Measurements from ENCODE around the gene ARFGAP2.

The ARFGAP2 gene

DNA sequence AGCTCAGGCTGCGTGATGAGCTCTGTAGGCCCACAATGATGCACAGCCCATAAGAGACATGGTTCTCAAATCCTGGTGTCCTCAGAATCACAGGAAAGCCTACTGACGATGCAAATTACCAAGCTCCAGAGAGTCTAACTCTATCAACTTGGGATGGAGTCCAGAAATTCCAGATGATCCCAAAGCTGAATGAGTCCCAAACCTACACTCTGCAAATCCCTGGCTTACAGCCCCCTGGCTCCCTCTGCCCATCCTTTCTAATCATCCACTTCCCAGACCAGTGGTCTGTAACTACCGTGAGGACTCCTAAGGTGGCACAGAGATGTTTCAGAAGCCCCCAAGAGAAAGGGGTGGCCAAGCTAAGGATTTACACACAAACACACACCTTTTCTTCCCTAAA is 13.5 kb downstream of the ARFGAP2 start:
- Histone ChIP-seq H3K27me3 (ENCODE audit: control insufficient read depth, insufficient read depth, low read length) (no peaks in the 10 kb centered on the region), H3K4me3 (ENCODE audit: low read depth, low read length) (no peak overlapping the region), H3K4me1 (ENCODE audit: control insufficient read depth, insufficient read depth, low read length) (no peaks in the 10 kb centered on the region), H3K9ac (ENCODE audit: low read depth, low read length) (no peak overlapping the region), H3K36me3 (ENCODE audit: control insufficient read depth, insufficient read depth, low read length) (peaks cover 40% of the 10 kb centered on the region), H3K9me3 (ENCODE audit: control insufficient read depth, insufficient read depth, low read length) (no peaks in the 10 kb centered on the region)

DNA sequence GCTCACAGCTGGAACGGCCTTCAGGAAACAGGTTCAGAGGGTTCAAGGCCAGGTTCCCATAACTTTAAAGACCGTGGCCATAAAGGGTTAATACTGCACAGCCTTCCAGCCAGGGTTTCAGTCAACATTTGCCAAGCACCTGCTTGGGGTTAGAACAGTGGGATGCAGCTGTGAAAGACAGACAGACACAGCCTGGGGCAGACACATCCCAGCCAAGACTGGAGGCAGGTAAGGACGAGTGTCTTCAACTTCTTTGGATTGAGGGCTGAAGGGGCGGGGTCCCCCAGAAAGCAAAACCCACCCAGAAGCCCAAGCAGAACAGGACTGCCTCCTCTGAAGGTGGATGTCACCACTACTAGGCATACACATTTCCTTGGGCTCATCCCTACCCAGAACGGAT is 14.3 kb downstream of the ARFGAP2 start:
- no peaks in the 10 kb centered on the region for H3K9me3 ChIP-seq (ENCODE audit: control insufficient read depth, insufficient read depth, low read length)
- no peaks in the 10 kb centered on the region for H3K4me1 ChIP-seq (ENCODE audit: control insufficient read depth, insufficient read depth, low read length)
- no peaks in the 10 kb centered on the region for H3K27me3 ChIP-seq (ENCODE audit: control insufficient read depth, insufficient read depth, low read length)
- H3K4me3 ChIP-seq (ENCODE audit: low read depth, low read length) = no peak overlapping the region
- no peak overlapping the region for H3K9ac ChIP-seq (ENCODE audit: low read depth, low read length)
- peaks cover 36% of the 10 kb centered on the region for H3K36me3 ChIP-seq (ENCODE audit: control insufficient read depth, insufficient read depth, low read length)

- H3K27me3 ChIP-seq (ENCODE audit: control insufficient read depth, insufficient read depth, low read length) = no peaks in the 10 kb centered on the region
- H3K36me3 ChIP-seq (ENCODE audit: control insufficient read depth, insufficient read depth, low read length) = peaks cover 30% of the 10 kb centered on the region
- no peaks in the 10 kb centered on the region for H3K4me1 ChIP-seq (ENCODE audit: control insufficient read depth, insufficient read depth, low read length)
- no peaks in the 10 kb centered on the region for H3K9me3 ChIP-seq (ENCODE audit: control insufficient read depth, insufficient read depth, low read length)
- no peak overlapping the region for H3K4me3 ChIP-seq (ENCODE audit: low read depth, low read length)
- H3K9ac ChIP-seq (ENCODE audit: low read depth, low read length) = no peak overlapping the region
Observed at GRCh38 chr11:47161890-47162289, 14.8 kb downstream of the ARFGAP2 start.

- Histone ChIP-seq H3K4me3 (ENCODE audit: low read depth, low read length) (no peak overlapping the region), H3K9ac (ENCODE audit: low read depth, low read length) (no peak overlapping the region), H3K36me3 (ENCODE audit: control insufficient read depth, insufficient read depth, low read length) (peaks cover 24% of the 10 kb centered on the region), H3K4me1 (ENCODE audit: control insufficient read depth, insufficient read depth, low read length) (no peaks in the 10 kb centered on the region), H3K27me3 (ENCODE audit: control insufficient read depth, insufficient read depth, low read length) (no peaks in the 10 kb centered on the region), H3K9me3 (ENCODE audit: control insufficient read depth, insufficient read depth, low read length) (no peaks in the 10 kb centered on the region)
Observed at GRCh38 chr11:47161134-47161854, 15.4 kb downstream of the ARFGAP2 start.

DNA sequence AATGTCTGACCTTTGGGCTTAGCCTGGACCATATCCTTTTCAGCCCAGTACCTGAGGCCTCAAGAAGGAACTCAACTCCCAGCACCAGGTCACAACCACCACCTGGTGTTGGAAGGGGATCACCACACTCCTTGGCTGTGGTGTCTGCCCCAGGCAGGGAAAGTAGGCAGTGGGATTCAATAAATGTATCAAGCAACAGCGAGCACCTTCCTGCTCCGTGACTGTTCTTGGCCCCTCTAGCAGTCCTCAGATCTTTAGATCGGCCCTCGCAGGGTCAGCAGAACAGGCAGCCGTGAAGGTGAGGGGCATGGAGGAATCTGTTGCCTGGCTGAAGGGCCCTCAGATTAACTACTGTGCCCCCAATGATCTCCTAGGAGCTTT is 15.9 kb downstream of the ARFGAP2 start:
- Histone ChIP-seq H3K9me3 (ENCODE audit: control insufficient read depth, insufficient read depth, low read length) (no peaks in the 10 kb centered on the region), H3K4me3 (ENCODE audit: low read depth, low read length) (no peak overlapping the region), H3K36me3 (ENCODE audit: control insufficient read depth, insufficient read depth, low read length) (peaks cover 20% of the 10 kb centered on the region), H3K4me1 (ENCODE audit: control insufficient read depth, insufficient read depth, low read length) (no peaks in the 10 kb centered on the region), H3K9ac (ENCODE audit: low read depth, low read length) (no peak overlapping the region), H3K27me3 (ENCODE audit: control insufficient read depth, insufficient read depth, low read length) (no peaks in the 10 kb centered on the region)

DNA sequence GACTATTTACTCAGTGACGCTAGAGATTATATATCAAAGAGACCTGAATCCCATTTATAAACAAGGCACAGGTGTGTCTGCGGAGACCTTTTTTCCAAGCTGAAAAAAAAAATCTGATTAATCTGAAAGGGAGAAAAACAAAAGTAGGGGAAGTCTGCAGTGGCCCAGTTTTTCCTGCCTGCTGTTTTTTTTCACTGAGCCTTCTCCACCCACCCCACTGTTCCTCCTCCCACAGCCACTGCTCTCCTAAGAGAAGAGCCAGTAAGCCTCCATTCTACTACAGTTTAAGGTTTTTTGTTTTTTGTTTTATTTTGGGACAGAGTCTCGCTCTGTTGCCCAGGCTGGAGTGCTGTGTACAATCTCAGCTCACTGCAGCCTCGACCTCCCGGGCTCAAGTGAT is 18.4 kb downstream of the ARFGAP2 start:
- no peak overlapping the region for H3K9ac ChIP-seq (ENCODE audit: low read depth, low read length)
- H3K4me3 ChIP-seq (ENCODE audit: low read depth, low read length) = no peak overlapping the region
- peaks cover 3% of the 10 kb centered on the region for H3K4me1 ChIP-seq (ENCODE audit: control insufficient read depth, insufficient read depth, low read length)
- H3K36me3 ChIP-seq (ENCODE audit: control insufficient read depth, insufficient read depth, low read length) = peaks cover 2% of the 10 kb centered on the region
- no peaks in the 10 kb centered on the region for H3K27me3 ChIP-seq (ENCODE audit: control insufficient read depth, insufficient read depth, low read length)
- no peaks in the 10 kb centered on the region for H3K9me3 ChIP-seq (ENCODE audit: control insufficient read depth, insufficient read depth, low read length)

DNA sequence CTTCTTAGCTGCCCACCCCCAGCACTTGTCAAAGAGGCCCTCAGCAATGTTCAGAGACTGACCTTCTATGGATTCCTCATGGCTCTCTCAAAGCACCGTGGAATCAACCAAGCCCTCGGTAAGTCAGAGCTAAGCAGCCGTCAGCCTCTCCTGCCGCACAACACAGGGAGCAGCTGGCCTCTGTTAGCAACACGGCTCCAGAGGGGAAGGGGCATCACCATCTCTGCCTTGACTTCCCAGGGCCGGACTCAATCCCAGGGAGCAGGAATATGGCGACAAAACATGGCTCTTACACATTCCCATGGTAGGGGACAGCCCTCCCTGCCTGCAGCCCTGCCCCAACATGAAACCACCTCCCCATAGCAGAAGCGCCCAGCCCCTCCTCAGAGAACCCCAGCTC is 18.9 kb downstream of the ARFGAP2 start:
- Histone ChIP-seq H3K36me3 (ENCODE audit: control insufficient read depth, insufficient read depth, low read length) (no peaks in the 10 kb centered on the region), H3K4me3 (ENCODE audit: low read depth, low read length) (no peak overlapping the region), H3K4me1 (ENCODE audit: control insufficient read depth, insufficient read depth, low read length) (peaks cover 4% of the 10 kb centered on the region), H3K9me3 (ENCODE audit: control insufficient read depth, insufficient read depth, low read length) (no peaks in the 10 kb centered on the region), H3K27me3 (ENCODE audit: control insufficient read depth, insufficient read depth, low read length) (no peaks in the 10 kb centered on the region), H3K9ac (ENCODE audit: low read depth, low read length) (no peak overlapping the region)

DNA sequence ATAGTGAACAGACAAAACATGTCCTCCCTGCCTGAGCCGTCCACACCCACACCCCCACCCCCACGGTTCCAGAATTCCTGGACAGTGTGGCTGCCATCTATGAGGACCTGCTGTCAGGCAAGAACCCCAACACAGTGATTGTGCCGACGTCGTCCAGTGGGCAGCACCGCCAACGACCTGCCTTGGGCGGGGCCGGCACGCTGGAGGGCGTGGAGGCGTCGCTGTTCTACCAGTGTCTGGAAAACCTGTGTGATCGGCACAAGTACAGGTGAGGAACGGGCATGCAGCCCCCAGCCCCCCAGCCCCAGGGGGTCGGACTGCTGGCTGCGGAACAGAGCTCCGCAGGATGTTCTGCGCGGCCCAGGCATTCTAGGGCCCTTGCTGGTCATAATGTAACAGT is 19.7 kb downstream of the ARFGAP2 start:
- Histone ChIP-seq H3K4me3 (ENCODE audit: low read depth, low read length) (no peak overlapping the region), H3K9me3 (ENCODE audit: control insufficient read depth, insufficient read depth, low read length) (no peaks in the 10 kb centered on the region), H3K27me3 (ENCODE audit: control insufficient read depth, insufficient read depth, low read length) (no peaks in the 10 kb centered on the region), H3K4me1 (ENCODE audit: control insufficient read depth, insufficient read depth, low read length) (peaks cover 4% of the 10 kb centered on the region), H3K36me3 (ENCODE audit: control insufficient read depth, insufficient read depth, low read length) (no peaks in the 10 kb centered on the region), H3K9ac (ENCODE audit: low read depth, low read length) (no peak overlapping the region)

DNA sequence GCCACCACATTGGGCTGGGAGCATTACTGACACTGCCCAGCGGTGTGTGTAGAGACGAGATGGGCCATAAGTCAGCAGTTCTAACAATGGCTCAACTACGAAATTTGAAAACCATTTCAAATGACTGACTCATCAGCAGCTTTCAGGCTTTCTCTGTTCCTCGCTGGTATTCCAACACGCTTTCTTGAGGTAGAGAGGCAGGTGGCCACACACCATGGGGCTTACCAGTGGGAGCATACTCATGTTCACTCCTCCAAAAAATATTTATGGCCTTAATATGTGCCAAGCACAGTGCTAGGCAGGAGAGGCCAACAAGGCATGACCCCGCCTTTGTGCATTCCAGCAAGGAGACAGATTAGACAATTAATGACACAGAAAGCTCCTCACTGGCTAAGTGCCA is 20.3 kb downstream of the ARFGAP2 start:
- no peak overlapping the region for H3K9ac ChIP-seq (ENCODE audit: low read depth, low read length)
- no peaks in the 10 kb centered on the region for H3K36me3 ChIP-seq (ENCODE audit: control insufficient read depth, insufficient read depth, low read length)
- no peak overlapping the region for H3K4me3 ChIP-seq (ENCODE audit: low read depth, low read length)
- no peaks in the 10 kb centered on the region for H3K9me3 ChIP-seq (ENCODE audit: control insufficient read depth, insufficient read depth, low read length)
- H3K27me3 ChIP-seq (ENCODE audit: control insufficient read depth, insufficient read depth, low read length) = no peaks in the 10 kb centered on the region
- H3K4me1 ChIP-seq (ENCODE audit: control insufficient read depth, insufficient read depth, low read length) = peaks cover 4% of the 10 kb centered on the region

- H3K9ac ChIP-seq (ENCODE audit: low read depth, low read length) = no peak overlapping the region
Observed at GRCh38 chr11:47155879-47156278, 20.8 kb downstream of the ARFGAP2 start.

GRCh38 chr11:47154616-47155570 is 21.8 kb downstream of the ARFGAP2 start:
- Histone ChIP-seq H3K27me3 (ENCODE audit: control insufficient read depth, insufficient read depth, low read length) (no peaks in the 10 kb centered on the region), H3K9me3 (ENCODE audit: control insufficient read depth, insufficient read depth, low read length) (no peaks in the 10 kb centered on the region), H3K4me3 (ENCODE audit: low read depth, low read length) (no peak overlapping the region), H3K9ac (ENCODE audit: low read depth, low read length) (no peak overlapping the region), H3K4me1 (ENCODE audit: control insufficient read depth, insufficient read depth, low read length) (peaks cover 4% of the 10 kb centered on the region), H3K36me3 (ENCODE audit: control insufficient read depth, insufficient read depth, low read length) (no peaks in the 10 kb centered on the region)

More at GRCh38 chr11:47155879-47156278, 20.8 kb downstream of the ARFGAP2 start:
- no peaks in the 10 kb centered on the region for H3K27me3 ChIP-seq (ENCODE audit: control insufficient read depth, insufficient read depth, low read length)
- H3K4me3 ChIP-seq (ENCODE audit: low read depth, low read length) = no peak overlapping the region
- no peaks in the 10 kb centered on the region for H3K36me3 ChIP-seq (ENCODE audit: control insufficient read depth, insufficient read depth, low read length)
- H3K4me1 ChIP-seq (ENCODE audit: control insufficient read depth, insufficient read depth, low read length) = peaks cover 4% of the 10 kb centered on the region
- H3K9me3 ChIP-seq (ENCODE audit: control insufficient read depth, insufficient read depth, low read length) = no peaks in the 10 kb centered on the region

All from iPS-15b (cell line).